HG03060 (cell line): ENCODE data around the gene SEMA6D.
A peak's percentile ranks its signal among the peaks of the same experiment; 100 is the strongest.

Source experiments
- ATAC-seq: cut with Tn5 transposase; IDR thresholded peaks from one replicate; pipeline ENCODE4 v1.9.1; 2021; ENCODE audit warnings: low read depth, moderate number of reproducible peaks; ENCODE audit not compliant: unreplicated experiment

SEMA6D gene

GRCh38 chr15:47781527-47781926 is 64.2 kb downstream of the SEMA6D start:
- ATAC-seq, result no peak

GRCh38 chr15:47784820-47785219 is 67.5 kb downstream of the SEMA6D start:
- no peak for ATAC-seq

- ATAC-seq, result no peak
These were observed 69.1 kb downstream of the SEMA6D start for GRCh38 chr15:47786371-47786770.

DNA sequence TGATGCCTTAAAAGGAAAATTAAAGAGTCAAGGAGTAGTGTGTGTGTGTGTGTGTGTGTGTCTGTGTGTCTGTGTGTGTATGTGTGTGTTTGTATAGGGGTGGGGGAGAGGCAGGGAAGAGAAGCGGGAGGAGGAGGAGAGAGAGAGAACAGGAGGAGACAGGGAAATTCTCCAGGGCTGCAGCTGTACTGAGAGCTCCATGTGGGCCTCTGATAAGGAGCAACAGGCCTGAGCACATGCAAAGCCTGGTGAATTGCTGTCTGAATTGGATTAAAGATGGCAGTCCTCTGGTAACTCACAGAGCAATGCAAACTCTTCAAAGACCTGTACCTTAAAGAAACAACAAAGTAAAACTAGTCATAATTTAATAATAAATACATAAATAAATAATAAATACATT is 70.6 kb downstream of the SEMA6D start:
- ATAC-seq, result no peak

GRCh38 chr15:47788685-47789084 is 71.4 kb downstream of the SEMA6D start:
- ATAC-seq, result no peak

- ATAC-seq, result no peak
These were observed 73.9 kb downstream of the SEMA6D start for GRCh38 chr15:47791161-47791560.

DNA sequence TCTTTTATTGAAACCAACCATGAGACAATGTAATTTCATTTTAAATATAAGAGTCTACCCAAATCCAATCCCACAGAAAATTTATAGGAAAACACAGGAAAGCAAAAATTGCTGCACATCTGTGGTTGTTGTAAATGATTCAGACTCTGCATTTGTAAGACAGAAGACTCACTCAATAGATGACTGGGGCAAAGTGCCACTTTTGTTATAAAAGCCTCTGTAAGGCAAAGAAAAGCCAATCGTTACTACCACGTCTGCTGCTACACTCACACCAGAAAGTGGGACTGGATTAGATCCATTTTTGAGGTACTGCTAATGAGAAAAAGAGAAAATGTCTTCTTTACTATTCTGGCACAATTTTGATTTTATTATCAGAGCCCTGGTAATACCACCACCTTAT is 74.9 kb downstream of the SEMA6D start:
- no peak for ATAC-seq

- ATAC-seq, result no peak
These were observed 77.1 kb downstream of the SEMA6D start for GRCh38 chr15:47794252-47794914.

- no peak for ATAC-seq
These were observed 78.6 kb downstream of the SEMA6D start for GRCh38 chr15:47795864-47796263.

DNA sequence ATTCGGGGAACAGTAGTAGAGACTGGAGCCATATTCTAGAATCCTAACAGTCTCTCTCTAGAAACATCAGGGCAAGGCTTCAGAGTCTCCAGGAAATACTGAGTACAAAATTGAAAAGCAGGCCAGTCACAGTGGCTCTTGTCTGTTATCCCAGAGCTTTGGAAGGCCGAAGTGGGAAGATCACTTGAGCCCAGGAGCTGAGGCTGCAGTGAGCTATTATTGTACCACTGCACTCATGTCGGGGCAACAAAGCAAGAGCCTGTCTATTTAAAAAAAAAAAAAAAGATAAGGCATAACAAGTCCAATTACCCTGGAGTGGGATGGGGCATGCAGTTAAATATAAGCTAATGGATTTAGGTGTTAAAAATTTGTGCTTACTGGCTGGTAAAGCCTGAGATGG is 79.0 kb downstream of the SEMA6D start:
- no peak for ATAC-seq

GRCh38 chr15:47796830-47797229 is 79.5 kb downstream of the SEMA6D start:
- no peak for ATAC-seq

DNA sequence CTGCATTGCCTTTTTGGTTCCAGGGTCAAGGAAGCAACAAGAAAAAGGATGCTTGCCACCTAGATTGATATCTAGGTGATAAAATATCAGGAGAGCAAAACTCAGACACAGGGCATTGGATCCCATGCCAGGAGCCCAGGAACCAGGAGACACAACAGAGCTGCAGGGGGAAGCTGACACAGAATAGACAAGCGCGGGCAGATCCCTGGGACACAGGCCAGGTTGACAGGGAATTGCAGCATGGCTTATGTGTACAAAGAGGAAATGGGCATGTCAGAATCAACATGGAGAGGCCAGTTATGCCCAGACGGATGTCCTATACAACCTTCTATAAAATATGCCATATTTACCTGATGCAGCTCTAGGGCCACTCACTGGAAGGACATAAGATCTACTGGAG is 84.2 kb downstream of the SEMA6D start:
- no peak for ATAC-seq

DNA sequence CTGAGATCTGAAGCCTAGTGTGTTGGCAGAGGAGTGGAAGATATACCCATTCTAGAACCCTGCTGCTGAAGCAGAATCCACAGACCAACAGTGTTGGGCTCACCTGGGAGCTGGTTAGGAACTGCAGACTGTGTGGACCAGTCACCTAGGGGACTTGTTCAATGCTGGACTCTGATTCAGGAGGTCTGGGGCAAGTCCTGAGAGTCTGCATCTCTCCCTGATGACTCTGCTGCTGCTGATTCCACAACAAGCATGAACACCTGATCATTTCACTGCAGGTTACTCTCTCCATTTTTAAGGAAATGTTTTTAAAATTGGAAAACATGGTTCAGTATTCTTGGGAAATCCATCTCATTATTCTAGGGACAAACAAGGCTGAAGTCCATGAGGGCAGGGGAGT is 84.9 kb downstream of the SEMA6D start:
- ATAC-seq, result no peak

DNA sequence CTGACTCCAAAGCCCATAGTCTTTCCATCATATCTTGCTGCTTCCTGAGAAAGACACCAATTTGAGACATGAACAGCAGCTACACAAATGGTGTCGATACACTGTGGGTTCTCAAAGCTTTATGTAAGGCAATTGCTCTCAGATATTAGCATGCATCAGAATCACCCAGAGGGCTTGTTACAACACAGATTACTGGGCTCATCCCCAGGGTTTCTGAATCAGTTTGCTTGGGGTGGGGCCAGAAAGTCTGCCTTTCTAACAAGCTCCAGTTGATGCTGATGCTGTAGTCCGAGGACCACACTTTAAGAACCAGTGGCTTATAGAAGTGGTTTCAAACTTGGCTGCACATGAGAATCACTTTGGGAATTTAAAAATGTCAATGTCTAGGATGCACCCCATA is 86.5 kb downstream of the SEMA6D start:
- ATAC-seq, result no peak

GRCh38 chr15:47804733-47805132 is 87.4 kb downstream of the SEMA6D start:
- no peak for ATAC-seq

- no peak for ATAC-seq
These were observed 88.7 kb downstream of the SEMA6D start for GRCh38 chr15:47806008-47806407.

DNA sequence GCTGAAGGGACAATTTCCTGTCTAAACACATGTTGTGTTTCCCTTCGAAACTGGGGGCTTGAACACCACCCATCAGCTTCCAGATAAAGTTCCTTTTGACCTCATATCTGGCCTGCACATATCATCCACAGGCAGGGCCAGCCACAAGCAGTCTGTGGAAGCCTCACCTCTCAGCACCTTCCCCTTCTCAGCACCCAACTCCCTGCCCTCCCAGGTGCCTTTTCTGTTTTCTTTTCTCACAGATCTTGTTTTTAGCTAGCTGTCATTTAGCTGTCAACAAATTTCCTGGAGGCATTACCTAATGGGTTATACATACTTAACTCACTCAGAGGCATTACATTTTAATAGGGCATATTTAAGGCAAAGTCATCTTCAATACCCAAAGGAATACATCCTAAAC is 93.9 kb downstream of the SEMA6D start:
- ATAC-seq, result no peak

DNA sequence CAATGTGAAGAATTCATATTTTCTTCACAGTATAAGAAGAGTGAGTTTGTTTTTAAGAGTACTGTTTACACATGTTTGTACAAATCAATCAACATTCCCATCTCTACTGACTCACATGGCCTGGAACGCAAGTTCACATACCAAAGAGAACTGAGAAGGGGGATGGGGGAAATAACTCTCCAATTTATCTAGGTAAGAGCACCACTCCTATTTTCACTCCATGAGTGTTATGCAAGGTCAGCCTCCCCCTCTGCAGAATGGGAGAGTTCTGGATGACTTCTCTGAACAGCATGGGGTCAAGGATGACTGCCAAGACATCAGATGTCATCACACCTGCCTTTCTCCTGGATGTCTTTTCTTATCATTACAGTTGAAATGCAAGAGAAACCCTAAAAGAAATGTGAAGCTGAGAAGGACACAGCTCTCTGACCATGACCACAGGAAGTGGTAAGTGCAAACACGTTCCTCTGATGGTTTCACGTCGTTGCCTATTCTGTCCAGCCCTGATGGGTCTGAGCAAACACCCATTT is 95.2 kb downstream of the SEMA6D start:
- peak; percentile 41 for ATAC-seq

- peak; percentile 92 for ATAC-seq
These were observed 96.6 kb downstream of the SEMA6D start for GRCh38 chr15:47813748-47814384.

GRCh38 chr15:47814620-47815019 is 97.3 kb downstream of the SEMA6D start:
- no peak for ATAC-seq

GRCh38 chr15:47817969-47818548 is 100.8 kb downstream of the SEMA6D start:
- no peak for ATAC-seq

DNA sequence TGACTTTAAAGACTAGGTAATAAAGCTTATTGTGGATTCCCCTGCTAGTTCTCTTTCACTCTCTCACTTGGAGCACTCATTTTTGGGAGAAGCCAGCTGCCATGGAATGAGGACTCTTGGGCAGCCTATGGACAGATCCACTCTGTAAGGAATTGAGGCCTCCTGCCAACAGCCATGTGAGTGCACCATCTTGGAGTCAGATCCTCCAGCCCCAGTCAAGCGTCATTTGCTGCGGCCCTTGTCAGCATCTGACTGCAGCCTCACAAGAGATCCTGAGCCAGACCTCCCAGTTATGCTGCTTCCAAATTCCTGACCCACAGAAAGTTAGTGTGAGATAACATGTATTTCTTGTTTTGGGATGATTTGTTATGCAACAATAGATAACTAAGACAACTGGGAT is 101.9 kb downstream of the SEMA6D start:
- no peak for ATAC-seq
